Measurements from ENCODE around the gene HOXA9. TPM values are rescaled to one million over a fixed set of nuclear protein-coding genes. Genes with fewer than 3 reads are reported as not detected.
A peak's percentile ranks its signal among the peaks of the same experiment; 100 is the strongest.

HOXA9 gene
- polyA plus RNA-seq, 2 of the 4 experiments (the other 2 are of a cell fraction): 1.4 TPM

DNA sequence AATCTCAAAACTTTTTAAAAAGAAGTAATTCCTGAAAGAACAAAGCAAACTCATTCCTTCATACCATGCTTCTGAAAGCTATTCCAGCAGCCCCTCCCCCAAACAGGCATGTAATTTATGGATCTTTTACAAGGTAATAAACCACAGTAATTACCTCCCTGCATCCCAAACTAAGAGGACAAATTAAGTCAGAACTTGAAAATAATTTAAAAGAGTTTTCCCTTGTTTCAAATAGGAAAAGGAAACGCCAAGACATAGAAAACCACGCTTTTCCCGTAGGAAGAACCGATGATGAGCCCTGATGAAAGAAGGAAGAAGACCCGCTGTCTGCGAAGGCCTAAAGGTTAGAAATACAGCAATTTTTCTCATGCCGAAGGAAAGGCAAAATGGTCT, 43.7 kb downstream of the HOXA9 start:
- ChIA-PET CTCF (interaction anchor here (0.8 to 2.6 kb wide), 6 partner anchors 9 to 435 kb away, joined by 3 to 6 read pairs (median 4); partner anchors contain the start of genes HOXA4 and HOXA5), POLR2A (interaction anchor here (0.9 to 1.9 kb wide), 7 partner anchors 7 to 257 kb away, joined by 3 to 9 read pairs (median 6); partner anchors contain the start of genes HOXA4 and SKAP2)
- TF ChIP-seq, protein P1, sequence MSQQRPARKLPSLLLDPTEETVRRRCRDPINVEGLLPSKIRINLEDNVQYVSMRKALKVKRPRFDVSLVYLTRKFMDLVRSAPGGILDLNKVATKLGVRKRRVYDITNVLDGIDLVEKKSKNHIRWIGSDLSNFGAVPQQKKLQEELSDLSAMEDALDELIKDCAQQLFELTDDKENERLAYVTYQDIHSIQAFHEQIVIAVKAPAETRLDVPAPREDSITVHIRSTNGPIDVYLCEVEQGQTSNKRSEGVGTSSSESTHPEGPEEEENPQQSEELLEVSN (IDR thresholded peaks at IDR 0.05; ENCODE audit: borderline replicate concordance, low read depth): 0 out of 2 replicates have a peak, but pooled peaks have one; percentile 15
- TF ChIP-seq FOXS1 (CRISPR knock-in tag; IDR thresholded peaks at IDR 0.05): no peak
- Histone ChIP-seq H3K27ac (peak overlapping the region; percentile 89 to 90), H3K9me3 (no peaks in the 10 kb centered on the region), H3K4me1 (peaks cover 55% of the 10 kb centered on the region), H3K4me3 (peak overlapping the region; percentile 57), H3K4me2 (peak overlapping the region; percentile 85)
- DNase-seq (ENCODE audit: low read depth in 1 of 2, low spot score in 1 of 2) (no peak), ATAC-seq (peak in 1 of 2 experiments; percentile 1; a peak in 1 of 6 replicates), FAIRE-seq (no peak)
- 1% methylated on average over 7 of the region's 7 CpGs for WGBS (ENCODE audit: missing lambda C conversion rate)

DNA sequence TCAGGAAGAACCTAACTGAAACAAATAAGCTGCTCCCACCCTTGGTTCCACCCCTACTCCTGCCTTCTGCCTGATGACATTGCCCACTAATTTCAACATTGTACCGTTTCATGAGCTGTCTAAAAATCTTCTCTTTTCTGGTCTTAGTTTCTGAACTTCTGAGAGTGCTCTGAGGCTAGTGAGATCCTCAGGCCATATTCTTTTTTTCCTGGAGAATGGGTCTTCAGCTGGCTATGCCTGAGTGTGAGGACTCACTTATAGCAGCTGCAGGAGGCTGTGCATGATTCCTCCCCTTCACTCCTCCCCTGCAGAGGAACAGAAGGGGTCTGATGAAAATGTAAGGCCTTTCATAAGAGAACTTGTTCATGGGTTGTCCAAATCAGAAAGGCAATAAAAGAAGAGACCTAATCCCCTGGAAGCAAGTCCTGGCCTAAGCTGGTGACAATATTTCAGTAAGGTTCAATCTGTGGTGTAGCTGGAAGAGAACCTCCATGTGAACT, 45.9 kb downstream of the HOXA9 start:
- DNase-seq (ENCODE audit: low read depth in 1 of 2, low spot score in 1 of 2): no peak
- peak overlapping the region in 1 of 2 experiments; percentile 90; a peak in 3 of 6 replicates for H3K27ac ChIP-seq
- 57% methylated on average over 1 of the region's 1 CpG for WGBS (ENCODE audit: missing lambda C conversion rate)
- no peaks in the 10 kb centered on the region for H3K9me3 ChIP-seq
- no peak overlapping the region for H3K4me3 ChIP-seq
- POLR2A ChIA-PET: interaction anchor here (0.6 to 1.3 kb wide), 4 partner anchors 23 to 256 kb away, joined by 3 to 5 read pairs (median 4); partner anchors contain the start of gene SKAP2
- H3K4me2 ChIP-seq: peak overlapping the region; percentile 85
- H3K4me1 ChIP-seq: peaks cover 58% of the 10 kb centered on the region
- no peak for ATAC-seq
- TF ChIP-seq KDM5A (IDR thresholded peaks at IDR 0.05) (no peak), MAFK (IDR thresholded peaks at IDR 0.05; ENCODE audit: partially characterized antibody) (no peak), HOXB5 (CRISPR knock-in tag; IDR thresholded peaks at IDR 0.05) (no peak), TP53 (CRISPR knock-in tag; IDR thresholded peaks at IDR 0.05) (no peak), CEBPB (IDR thresholded peaks at IDR 0.05) (no peak), RARB (CRISPR knock-in tag; IDR thresholded peaks at IDR 0.05) (no peak), ZC3H11A (IDR thresholded peaks at IDR 0.05) (no peak)
- TF ChIP-seq, protein P2, sequence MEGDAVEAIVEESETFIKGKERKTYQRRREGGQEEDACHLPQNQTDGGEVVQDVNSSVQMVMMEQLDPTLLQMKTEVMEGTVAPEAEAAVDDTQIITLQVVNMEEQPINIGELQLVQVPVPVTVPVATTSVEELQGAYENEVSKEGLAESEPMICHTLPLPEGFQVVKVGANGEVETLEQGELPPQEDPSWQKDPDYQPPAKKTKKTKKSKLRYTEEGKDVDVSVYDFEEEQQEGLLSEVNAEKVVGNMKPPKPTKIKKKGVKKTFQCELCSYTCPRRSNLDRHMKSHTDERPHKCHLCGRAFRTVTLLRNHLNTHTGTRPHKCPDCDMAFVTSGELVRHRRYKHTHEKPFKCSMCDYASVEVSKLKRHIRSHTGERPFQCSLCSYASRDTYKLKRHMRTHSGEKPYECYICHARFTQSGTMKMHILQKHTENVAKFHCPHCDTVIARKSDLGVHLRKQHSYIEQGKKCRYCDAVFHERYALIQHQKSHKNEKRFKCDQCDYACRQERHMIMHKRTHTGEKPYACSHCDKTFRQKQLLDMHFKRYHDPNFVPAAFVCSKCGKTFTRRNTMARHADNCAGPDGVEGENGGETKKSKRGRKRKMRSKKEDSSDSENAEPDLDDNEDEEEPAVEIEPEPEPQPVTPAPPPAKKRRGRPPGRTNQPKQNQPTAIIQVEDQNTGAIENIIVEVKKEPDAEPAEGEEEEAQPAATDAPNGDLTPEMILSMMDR (IDR thresholded peaks at IDR 0.05): no peak
- CTCF ChIA-PET: interaction anchor here (0.7 to 1.8 kb wide), 4 partner anchors 9 to 438 kb away, joined by 3 to 7 read pairs (median 5); no protein-coding TSS in a partner anchor
- FAIRE-seq: no peak

DNA sequence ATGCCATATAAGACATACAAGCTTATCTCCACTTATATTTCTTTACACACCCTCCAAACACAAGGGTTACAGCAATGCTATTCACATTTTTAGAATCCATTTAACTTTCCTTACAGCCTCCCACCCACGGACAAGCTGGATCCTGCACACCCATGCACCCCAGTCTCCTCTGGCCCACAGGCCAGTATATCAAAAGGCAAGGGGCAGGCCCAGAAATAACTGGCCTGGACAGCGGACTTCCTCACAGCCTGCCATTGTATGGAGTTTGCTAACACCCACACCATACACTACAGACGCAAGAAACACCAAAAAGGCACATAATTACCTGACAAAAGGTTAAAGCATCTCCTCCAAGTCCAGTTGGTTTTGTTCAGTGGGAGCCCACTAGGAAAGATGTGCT, 46.8 kb downstream of the HOXA9 start:
- Histone ChIP-seq H3K4me3 (no peak overlapping the region), H3K27ac (peak overlapping the region; percentile 83 to 90; a peak in 5 of 6 replicates), H3K4me1 (peaks cover 57% of the 10 kb centered on the region), H3K9me3 (no peaks in the 10 kb centered on the region), H3K4me2 (peak overlapping the region; percentile 88)
- ATAC-seq: no peak
- DNase-seq (ENCODE audit: low read depth in 1 of 2, low spot score in 1 of 2): no peak
- TF ChIP-seq, protein P3, sequence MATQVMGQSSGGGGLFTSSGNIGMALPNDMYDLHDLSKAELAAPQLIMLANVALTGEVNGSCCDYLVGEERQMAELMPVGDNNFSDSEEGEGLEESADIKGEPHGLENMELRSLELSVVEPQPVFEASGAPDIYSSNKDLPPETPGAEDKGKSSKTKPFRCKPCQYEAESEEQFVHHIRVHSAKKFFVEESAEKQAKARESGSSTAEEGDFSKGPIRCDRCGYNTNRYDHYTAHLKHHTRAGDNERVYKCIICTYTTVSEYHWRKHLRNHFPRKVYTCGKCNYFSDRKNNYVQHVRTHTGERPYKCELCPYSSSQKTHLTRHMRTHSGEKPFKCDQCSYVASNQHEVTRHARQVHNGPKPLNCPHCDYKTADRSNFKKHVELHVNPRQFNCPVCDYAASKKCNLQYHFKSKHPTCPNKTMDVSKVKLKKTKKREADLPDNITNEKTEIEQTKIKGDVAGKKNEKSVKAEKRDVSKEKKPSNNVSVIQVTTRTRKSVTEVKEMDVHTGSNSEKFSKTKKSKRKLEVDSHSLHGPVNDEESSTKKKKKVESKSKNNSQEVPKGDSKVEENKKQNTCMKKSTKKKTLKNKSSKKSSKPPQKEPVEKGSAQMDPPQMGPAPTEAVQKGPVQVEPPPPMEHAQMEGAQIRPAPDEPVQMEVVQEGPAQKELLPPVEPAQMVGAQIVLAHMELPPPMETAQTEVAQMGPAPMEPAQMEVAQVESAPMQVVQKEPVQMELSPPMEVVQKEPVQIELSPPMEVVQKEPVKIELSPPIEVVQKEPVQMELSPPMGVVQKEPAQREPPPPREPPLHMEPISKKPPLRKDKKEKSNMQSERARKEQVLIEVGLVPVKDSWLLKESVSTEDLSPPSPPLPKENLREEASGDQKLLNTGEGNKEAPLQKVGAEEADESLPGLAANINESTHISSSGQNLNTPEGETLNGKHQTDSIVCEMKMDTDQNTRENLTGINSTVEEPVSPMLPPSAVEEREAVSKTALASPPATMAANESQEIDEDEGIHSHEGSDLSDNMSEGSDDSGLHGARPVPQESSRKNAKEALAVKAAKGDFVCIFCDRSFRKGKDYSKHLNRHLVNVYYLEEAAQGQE (IDR thresholded peaks at IDR 0.05): no peak
- TF ChIP-seq RCOR1 (IDR thresholded peaks at IDR 0.05; ENCODE audit: low read depth, low read length) (no peak), GATA3 (IDR thresholded peaks at IDR 0.05; ENCODE audit: borderline replicate concordance) (no peak), CHD4 (IDR thresholded peaks at IDR 0.05; ENCODE audit: borderline replicate concordance) (no peak), SREBF2 (IDR thresholded peaks at IDR 0.05) (no peak), SMC3 (IDR thresholded peaks at IDR 0.05) (no peak), HEYL (CRISPR knock-in tag; IDR thresholded peaks at IDR 0.05) (no peak), MYC (IDR thresholded peaks at IDR 0.05; ENCODE audit: borderline replicate concordance, low read length) (no peak), RAD21 (conservative IDR thresholded peaks at IDR 0.05 in 1 of 2, IDR thresholded peaks at IDR 0.05 in 1 of 2) (no peak), ESRRA (IDR thresholded peaks at IDR 0.05; ENCODE audit: borderline replicate concordance, low read length) (no peak), CBX2 (IDR thresholded peaks at IDR 0.05; ENCODE audit: borderline replicate concordance, low read depth) (no peak)
- TF ChIP-seq, protein P4, sequence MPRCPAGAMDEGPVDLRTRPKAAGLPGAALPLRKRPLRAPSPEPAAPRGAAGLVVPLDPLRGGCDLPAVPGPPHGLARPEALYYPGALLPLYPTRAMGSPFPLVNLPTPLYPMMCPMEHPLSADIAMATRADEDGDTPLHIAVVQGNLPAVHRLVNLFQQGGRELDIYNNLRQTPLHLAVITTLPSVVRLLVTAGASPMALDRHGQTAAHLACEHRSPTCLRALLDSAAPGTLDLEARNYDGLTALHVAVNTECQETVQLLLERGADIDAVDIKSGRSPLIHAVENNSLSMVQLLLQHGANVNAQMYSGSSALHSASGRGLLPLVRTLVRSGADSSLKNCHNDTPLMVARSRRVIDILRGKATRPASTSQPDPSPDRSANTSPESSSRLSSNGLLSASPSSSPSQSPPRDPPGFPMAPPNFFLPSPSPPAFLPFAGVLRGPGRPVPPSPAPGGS (IDR thresholded peaks at IDR 0.05): no peak
- TF ChIP-seq, protein P5, sequence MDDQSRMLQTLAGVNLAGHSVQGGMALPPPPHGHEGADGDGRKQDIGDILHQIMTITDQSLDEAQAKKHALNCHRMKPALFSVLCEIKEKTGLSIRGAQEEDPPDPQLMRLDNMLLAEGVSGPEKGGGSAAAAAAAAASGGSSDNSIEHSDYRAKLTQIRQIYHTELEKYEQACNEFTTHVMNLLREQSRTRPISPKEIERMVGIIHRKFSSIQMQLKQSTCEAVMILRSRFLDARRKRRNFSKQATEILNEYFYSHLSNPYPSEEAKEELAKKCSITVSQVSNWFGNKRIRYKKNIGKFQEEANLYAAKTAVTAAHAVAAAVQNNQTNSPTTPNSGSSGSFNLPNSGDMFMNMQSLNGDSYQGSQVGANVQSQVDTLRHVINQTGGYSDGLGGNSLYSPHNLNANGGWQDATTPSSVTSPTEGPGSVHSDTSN (IDR thresholded peaks at IDR 0.05): no peak
- ChIA-PET POLR2A (interaction anchor here (1.3 kb wide), 1 partner anchor 13 kb away, joined by 3 read pairs; no protein-coding TSS in a partner anchor), CTCF (interaction anchor here (1.8 to 3.6 kb wide), 2 partner anchors 9 to 265 kb away, joined by 5 to 18 read pairs; no protein-coding TSS in a partner anchor)
- WGBS (ENCODE audit: missing lambda C conversion rate): 54% methylated on average over 3 of the region's 3 CpGs
- FAIRE-seq: no peak

All from A549 (cell line).